Neural cell (in vitro differentiated cells): ENCODE results near the gene ATXN2. TPM values are rescaled to one million over a fixed set of nuclear protein-coding genes. Genes with fewer than 3 reads are reported as not detected.
"Not testable (repeated sequence)": the region's sequence is repeated elsewhere in the genome, so short reads cannot be mapped to it uniquely, and the experiment has no call there.

Experiments used
- H2AFZ ChIP-seq: fragments of 200-600, 300-800 bp; sonication (generic), shearing (Covaris generic); 2 replicates; pipeline ENCODE4 v1.6.0; 2014; ENCODE audit warnings: low read depth, mild to moderate bottlenecking, antibody characterized with exemption, low read length, moderate library complexity
- H3F3A ChIP-seq: fragments of 200-600 bp; shearing (Covaris generic); 2 replicates; pipeline ENCODE4 v1.6.1; 2016; ENCODE audit warnings: mild to moderate bottlenecking, moderate library complexity, mixed read lengths, antibody characterized with exemption, low read length; ENCODE audit not compliant: insufficient read depth, poor library complexity, severe bottlenecking
- H3K27ac ChIP-seq: fragments of 200-600, 300-800 bp; sonication (generic), shearing (Covaris generic); 2 replicates; pipeline ENCODE4 v1.5.1; 2014; ENCODE audit warnings: mild to moderate bottlenecking, low read length, moderate library complexity
- H3K27me3 ChIP-seq: fragments of 300-800, 200-600 bp; sonication (generic), shearing (Covaris generic); 2 replicates; pipeline ENCODE4 v1.6.0; 2014; ENCODE audit warnings: mild to moderate bottlenecking, low read depth, low read length, moderate library complexity; ENCODE audit not compliant: insufficient read depth
- H3K36me3 ChIP-seq: fragments of 300-800, 200-600 bp; sonication (generic), shearing (Covaris generic); 2 replicates; pipeline ENCODE4 v1.5.1; 2014; ENCODE audit warnings: mild to moderate bottlenecking, antibody characterized with exemption, low read length, moderate library complexity; ENCODE audit not compliant: insufficient read depth
- H3K4me2 ChIP-seq: fragments of 300-800, 200-600 bp; sonication (generic), shearing (Covaris generic); 2 replicates; pipeline ENCODE4 v1.6.0; 2014; ENCODE audit warnings: mild to moderate bottlenecking, low read length
- H3K4me3 ChIP-seq: fragments of 300-800, 200-600 bp; sonication (generic), shearing (Covaris generic); 2 replicates; pipeline ENCODE4 v1.5.1; 2014; ENCODE audit warnings: mild to moderate bottlenecking, low read length, moderate library complexity
- H3K79me2 ChIP-seq: fragments of 200-600 bp; shearing (Covaris generic); replicated peaks from 2 replicates; pipeline ENCODE4 v1.6.0; 2014; ENCODE audit warnings: mild to moderate bottlenecking, low read length, moderate library complexity; ENCODE audit not compliant: insufficient read depth
- H3K9ac ChIP-seq: fragments of 300-800, 200-600 bp; sonication (generic), shearing (Covaris generic); 2 replicates; pipeline ENCODE4 v1.6.1; 2016; ENCODE audit warnings: mild to moderate bottlenecking, low read length, mixed read lengths
- H3K9me2 ChIP-seq: fragments of 200-600 bp; shearing (Covaris generic); 2 replicates; pipeline ENCODE4 v1.6.1; 2016; ENCODE audit warnings: mild to moderate bottlenecking, low read length, mixed read lengths; ENCODE audit not compliant: insufficient read depth
- H3K9me3 ChIP-seq: fragments of 200-600, 300-800 bp; sonication (generic), shearing (Covaris generic); 2 replicates; pipeline ENCODE4 v1.6.1; 2016; ENCODE audit warnings: mild to moderate bottlenecking, mixed run types, low read length, moderate library complexity, mixed read lengths
- H4K20me1 ChIP-seq: fragments of 200-600 bp; shearing (Covaris generic); 2 replicates; pipeline ENCODE4 v1.6.1; 2016; ENCODE audit warnings: mild to moderate bottlenecking, mixed run types; ENCODE audit not compliant: insufficient read depth
- CTCF ChIP-seq: fragments of 450-650 bp; IDR thresholded peaks from 2 replicates; pipeline ENCODE4 v1.5.1; 2014; ENCODE audit warnings: antibody characterized with exemption, mild to moderate bottlenecking, moderate library complexity; ENCODE audit not compliant: poor library complexity, severe bottlenecking
- EP300 ChIP-seq: fragments of 450-650 bp; conservative IDR thresholded peaks from 2 replicates; pipeline ENCODE4 v1.6.1; 2014; ENCODE audit warnings: antibody characterized with exemption, mild to moderate bottlenecking, moderate library complexity; ENCODE audit not compliant: poor library complexity, severe bottlenecking
- EZH2 ChIP-seq: fragments of 200-600, 300-800 bp; shearing (Covaris generic), sonication (generic); IDR thresholded peaks from 2 replicates; pipeline ENCODE4 v1.6.1; 2014; ENCODE audit warnings: antibody characterized with exemption, low read length, borderline replicate concordance, mild to moderate bottlenecking; ENCODE audit not compliant: insufficient read depth, poor library complexity, severe bottlenecking
- MXI1 ChIP-seq: fragments of 450-650 bp; conservative IDR thresholded peaks from 2 replicates; pipeline ENCODE4 v1.6.1; 2014; ENCODE audit warnings: antibody characterized with exemption, mild to moderate bottlenecking; ENCODE audit not compliant: poor library complexity, severe bottlenecking
- POLR2AphosphoS5 ChIP-seq: IDR thresholded peaks from 2 replicates; pipeline ENCODE4 v1.6.1; 2012
- RAD21 ChIP-seq: fragments of 450-650 bp; conservative IDR thresholded peaks from 2 replicates; pipeline ENCODE4 v1.6.1; 2014; ENCODE audit warnings: antibody characterized with exemption, mild to moderate bottlenecking, moderate library complexity
- REST ChIP-seq: IDR thresholded peaks from 2 replicates; pipeline ENCODE4 v1.6.1; 2012; ENCODE audit warnings: borderline replicate concordance
- SMC3 ChIP-seq: fragments of 450-650 bp; conservative IDR thresholded peaks from 2 replicates; pipeline ENCODE4 v1.6.1; 2014; ENCODE audit warnings: antibody characterized with exemption, mild to moderate bottlenecking, moderate library complexity; ENCODE audit not compliant: poor library complexity
- TAF1 ChIP-seq: IDR thresholded peaks from 2 replicates; pipeline ENCODE4 v1.6.1; 2012; ENCODE audit warnings: low read depth
- polyA plus RNA-seq: library from polyadenylated mRNA; depleted of rRNA; stranded (reverse); fragments of >200 nt; gene quantifications from 2 replicates; pipeline ENCODE4 v1.2.3, GENCODE V29; 2014

Gene ATXN2
- polyA plus RNA-seq, 1 donor from 2014 or later: 12.6 TPM

GRCh38 chr12:111569363-111570083, 29.6 kb downstream of the ATXN2 start:
- TF ChIP-seq POLR2AphosphoS5: no peak
- no peak for TF ChIP-seq MXI1
- no peak for TF ChIP-seq RAD21
- TF ChIP-seq EP300: no peak
- TF ChIP-seq EZH2: no peak
- TF ChIP-seq REST: no peak
- no peak for TF ChIP-seq TAF1
- no peak for TF ChIP-seq SMC3
- Histone ChIP-seq H3K36me3 (no peaks in the 10 kb centered on the region), H3K4me2 (no peak overlapping the region), H3K4me3 (no peak overlapping the region), H3F3A (no peaks in the 10 kb centered on the region), H3K9me3 (no peaks in the 10 kb centered on the region), H3K27ac (no peak overlapping the region), H3K9ac (no peak overlapping the region), H2AFZ (no peak overlapping the region), H4K20me1 (no peaks in the 10 kb centered on the region), H3K79me2 (peaks cover 16% of the 10 kb centered on the region), H3K9me2 (no peaks in the 10 kb centered on the region), H3K27me3 (no peaks in the 10 kb centered on the region)

- not testable (repeated sequence) for H2AFZ ChIP-seq, H3K27ac ChIP-seq, H3F3A ChIP-seq, H3K9me2 ChIP-seq, H3K36me3 ChIP-seq, H4K20me1 ChIP-seq, H3K9me3 ChIP-seq, H3K27me3 ChIP-seq, H3K4me3 ChIP-seq, H3K9ac ChIP-seq, H3K4me2 ChIP-seq
- peaks cover 30% of the 10 kb centered on the region for H3K79me2 ChIP-seq
These were observed 38.3 kb downstream of the ATXN2 start for GRCh38 chr12:111560844-111561243.

- H3K27me3 ChIP-seq: no peaks in the 10 kb centered on the region
- H3F3A ChIP-seq: no peaks in the 10 kb centered on the region
- no peak overlapping the region for H3K27ac ChIP-seq
- no peaks in the 10 kb centered on the region for H3K36me3 ChIP-seq
- no peaks in the 10 kb centered on the region for H3K9me2 ChIP-seq
- H4K20me1 ChIP-seq: no peaks in the 10 kb centered on the region
- no peaks in the 10 kb centered on the region for H3K9me3 ChIP-seq
- H2AFZ ChIP-seq: no peak overlapping the region
- peaks cover 24% of the 10 kb centered on the region for H3K79me2 ChIP-seq
- TF ChIP-seq SMC3: no peak
- no peak for TF ChIP-seq EP300
- no peak for TF ChIP-seq TAF1
- TF ChIP-seq POLR2AphosphoS5: no peak
- TF ChIP-seq MXI1: no peak
- TF ChIP-seq EZH2: no peak
- no peak for TF ChIP-seq REST
- TF ChIP-seq CTCF: no peak
- TF ChIP-seq RAD21: no peak
- no peak overlapping the region for H3K9ac ChIP-seq
- no peak overlapping the region for H3K4me2 ChIP-seq
- H3K4me3 ChIP-seq: no peak overlapping the region
These were observed 41.1 kb downstream of the ATXN2 start for GRCh38 chr12:111558107-111558376.
